Endothelial cell of hepatic sinusoid (primary cell): Measurements from ENCODE around the gene PATJ.

Experiments used
- in situ Hi-C: cut with HindIII; loops from 2 replicates; pipeline ENCODE4 v1.10.0; 2017; ENCODE audit warnings: low sequenced_read_pairs

The PATJ gene

GRCh38 chr1:61975638-61976037 lies 233.4 kb downstream of the PATJ start:
- in situ Hi-C loops = no loop called here

DNA sequence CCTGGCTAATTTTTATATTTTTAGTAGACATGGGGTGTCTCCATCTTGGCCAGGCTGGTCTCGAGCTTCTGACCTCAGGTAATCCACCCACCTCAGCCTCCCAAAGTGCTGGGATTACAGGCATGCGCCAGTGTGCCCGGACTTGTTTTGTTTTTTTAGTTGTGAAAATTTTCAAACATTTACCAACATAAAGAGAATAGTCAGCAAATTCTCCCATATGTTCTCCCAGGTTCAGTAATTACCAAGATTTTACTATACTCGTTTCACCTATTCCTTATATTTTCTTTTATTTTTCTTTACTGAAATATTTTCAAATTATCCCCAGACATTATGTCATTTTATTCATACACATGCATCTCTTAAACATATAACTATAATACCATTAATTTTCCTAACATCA lies 234.3 kb downstream of the PATJ start:
- in situ Hi-C loops = no loop called here

- in situ Hi-C loops = no loop called here
Measured at GRCh38 chr1:61978796-61979195, 236.5 kb downstream of the PATJ start.

- in situ Hi-C loops = no loop called here
Measured at GRCh38 chr1:61979729-61980128, 237.4 kb downstream of the PATJ start.

DNA sequence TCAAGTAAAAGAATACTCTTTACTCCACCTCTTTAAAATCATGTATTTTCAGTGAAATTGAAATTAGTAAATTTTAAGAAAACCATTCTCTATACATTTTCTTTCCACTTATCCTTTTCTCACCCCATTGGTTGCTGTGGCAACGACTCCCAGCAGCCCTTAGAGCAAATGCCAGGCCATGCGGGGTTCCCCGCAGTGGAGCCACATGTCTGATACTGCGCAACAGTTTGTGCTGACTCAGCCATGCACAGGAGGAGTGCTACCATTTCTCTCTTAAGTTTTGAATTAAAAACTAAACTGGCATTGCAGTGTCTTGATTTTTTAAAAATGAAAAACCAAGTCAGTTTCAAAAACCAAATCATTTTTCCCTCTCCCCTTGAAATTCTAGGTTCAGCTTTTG lies 238.3 kb downstream of the PATJ start:
- in situ Hi-C loops = no loop called here

DNA sequence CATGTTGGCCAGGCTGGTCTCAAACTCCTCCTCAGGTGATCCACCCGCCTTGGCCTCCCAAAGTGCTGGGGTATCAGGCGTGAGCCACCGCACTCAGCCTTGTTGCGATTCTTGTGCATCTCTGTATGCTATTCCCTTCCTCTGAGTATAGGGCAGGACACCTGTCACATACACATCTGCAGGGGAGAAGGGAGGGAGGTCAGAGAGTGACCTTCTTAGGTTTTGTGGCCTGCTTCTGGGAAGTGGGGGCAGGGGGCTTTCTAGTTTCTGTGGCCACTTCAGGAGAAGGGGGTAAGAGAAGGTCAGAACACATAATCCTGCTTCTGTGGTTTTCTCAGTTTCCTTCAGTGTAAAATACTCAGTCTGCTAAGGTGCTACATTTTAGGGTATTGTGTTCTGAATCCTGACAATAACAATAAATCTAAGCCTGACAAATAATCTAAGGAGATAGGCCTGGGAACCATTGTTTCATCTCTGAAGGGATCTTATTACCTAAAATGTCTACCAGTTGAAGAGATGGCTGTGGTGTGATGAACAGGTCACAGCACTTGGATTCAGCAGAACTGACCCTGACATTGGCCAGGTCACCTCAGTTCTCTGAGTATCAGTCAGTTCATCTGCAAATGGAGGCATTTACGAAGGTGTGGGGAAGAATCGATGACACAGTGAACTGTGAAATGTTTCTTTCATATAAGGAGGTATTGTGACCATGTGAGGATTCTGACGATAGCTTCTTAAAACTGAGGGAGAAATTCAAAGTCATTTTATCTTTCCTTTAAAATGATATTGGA lies 239.8 kb downstream of the PATJ start:
- in situ Hi-C loops = no loop called here

DNA sequence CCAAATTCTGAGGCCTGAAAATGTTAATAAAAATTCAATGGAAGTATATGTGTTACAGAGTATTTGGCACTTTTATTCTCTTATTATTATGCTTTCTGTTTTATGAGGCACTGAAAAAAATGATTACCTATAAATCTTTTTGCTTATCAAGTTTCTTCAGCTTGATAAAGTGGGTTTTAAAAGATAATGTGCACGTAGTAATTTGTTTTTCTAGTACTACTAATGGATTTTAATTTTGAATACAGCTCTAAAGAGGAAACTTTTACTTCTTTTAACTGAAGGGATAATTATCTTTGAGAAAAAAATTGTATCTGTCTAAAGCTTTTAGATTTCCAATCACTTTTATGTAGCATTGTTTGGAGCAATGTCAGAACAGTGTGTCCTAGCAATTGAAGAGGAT lies 241.0 kb downstream of the PATJ start:
- in situ Hi-C loops = no loop called here

- in situ Hi-C loops = no loop called here
Measured at GRCh38 chr1:61992257-61992656, 250.0 kb downstream of the PATJ start.

DNA sequence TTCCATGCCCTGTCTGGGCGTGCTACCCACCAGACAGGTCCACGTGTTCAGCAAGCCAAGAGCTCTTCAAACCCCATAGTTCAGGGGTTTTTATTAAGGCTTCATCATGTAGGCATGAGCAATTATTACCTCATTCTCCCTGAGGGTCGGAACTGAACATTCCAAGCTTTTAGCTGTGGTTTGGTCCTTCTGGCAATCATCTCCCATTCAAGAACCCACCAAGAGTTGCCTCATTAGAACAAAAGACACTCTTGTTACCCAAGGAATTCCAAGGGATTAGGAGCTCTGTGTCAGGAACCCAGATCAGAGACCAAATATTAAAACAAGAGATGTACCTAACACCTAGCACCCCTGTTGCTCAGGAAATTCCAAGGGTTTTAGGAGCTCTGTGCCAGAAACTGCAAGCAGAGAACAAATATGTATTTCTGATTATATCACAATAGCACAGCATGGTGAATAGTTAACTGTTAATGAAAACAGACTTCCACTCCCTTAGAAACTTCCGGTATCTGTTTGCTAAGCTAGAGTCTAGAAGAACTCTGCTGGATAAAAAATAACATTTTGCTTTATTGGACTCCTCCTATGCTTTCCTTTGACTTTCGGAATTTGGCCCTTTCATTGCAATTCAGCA lies 251.2 kb downstream of the PATJ start:
- in situ Hi-C loops = no loop called here

DNA sequence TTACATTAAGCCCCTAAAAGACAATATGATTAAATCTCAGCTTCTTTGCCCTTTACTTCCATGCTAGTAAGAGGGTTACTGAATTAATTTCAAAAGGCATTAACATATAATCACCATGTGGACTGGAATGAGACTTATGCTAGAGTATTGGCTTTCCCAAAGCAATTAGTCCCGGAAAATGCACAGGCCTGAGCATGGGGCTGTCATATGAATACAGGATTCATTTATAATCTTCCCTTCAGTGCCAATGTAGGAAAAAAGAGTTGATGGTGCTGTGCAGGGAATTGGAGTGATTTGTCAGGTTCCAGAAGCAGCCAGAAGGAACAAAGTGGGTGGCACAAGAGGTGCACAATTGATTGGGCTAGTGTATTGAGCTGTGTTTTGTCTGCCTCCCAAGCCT lies 253.4 kb downstream of the PATJ start:
- in situ Hi-C loops = no loop called here

DNA sequence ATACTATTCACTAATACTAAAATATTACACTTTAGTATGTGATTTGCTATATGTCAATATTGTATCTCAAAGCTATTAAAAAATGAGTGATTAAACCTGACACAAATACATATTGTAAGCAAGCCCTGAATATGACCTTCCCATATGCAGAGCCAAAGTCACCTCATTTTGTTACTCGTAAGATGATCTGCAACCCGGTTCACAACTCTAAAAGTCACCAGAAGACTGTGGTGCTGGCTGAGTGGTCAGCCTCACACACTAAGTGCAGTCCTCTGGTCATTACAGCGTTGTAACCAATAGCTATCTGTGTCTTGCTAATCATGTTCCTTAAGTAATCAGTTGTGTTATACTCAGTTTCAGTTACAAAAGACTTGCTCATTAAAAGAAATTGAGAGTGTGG lies 254.8 kb downstream of the PATJ start:
- in situ Hi-C loops = no loop called here

- in situ Hi-C loops = no loop called here
Measured at GRCh38 chr1:62003777-62004176, 261.5 kb downstream of the PATJ start.

- in situ Hi-C loops = no loop called here
Measured at GRCh38 chr1:62006690-62007089, 264.4 kb downstream of the PATJ start.

- in situ Hi-C loops = no loop called here
Measured at GRCh38 chr1:62011006-62011405, 268.7 kb downstream of the PATJ start.

- in situ Hi-C loops = no loop called here
Measured at GRCh38 chr1:62012095-62012494, 269.8 kb downstream of the PATJ start.

DNA sequence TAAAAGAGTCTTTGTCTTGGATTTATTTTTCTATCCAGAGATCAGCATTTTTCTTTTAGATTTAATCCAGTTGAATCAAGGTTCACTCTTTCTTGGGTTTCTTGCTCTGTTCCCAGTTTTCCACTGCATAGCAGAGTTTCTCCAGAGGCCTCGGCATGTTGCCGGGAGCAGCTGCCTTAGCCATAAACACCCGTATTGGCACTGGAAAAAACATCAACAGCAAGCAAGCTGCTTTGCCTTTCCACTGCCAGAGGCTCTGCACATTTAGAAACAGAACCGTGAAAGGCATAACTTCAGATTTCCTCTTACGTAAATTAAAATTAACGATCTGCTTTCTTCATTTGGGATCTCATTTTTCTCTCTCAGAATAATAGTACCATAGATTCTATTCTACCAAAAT lies 270.6 kb downstream of the PATJ start:
- in situ Hi-C loops = no loop called here

GRCh38 chr1:62013264-62013663 lies 271.0 kb downstream of the PATJ start:
- in situ Hi-C loops = no loop called here

GRCh38 chr1:62022382-62022983 lies 280.2 kb downstream of the PATJ start:
- in situ Hi-C loops = no loop called here

DNA sequence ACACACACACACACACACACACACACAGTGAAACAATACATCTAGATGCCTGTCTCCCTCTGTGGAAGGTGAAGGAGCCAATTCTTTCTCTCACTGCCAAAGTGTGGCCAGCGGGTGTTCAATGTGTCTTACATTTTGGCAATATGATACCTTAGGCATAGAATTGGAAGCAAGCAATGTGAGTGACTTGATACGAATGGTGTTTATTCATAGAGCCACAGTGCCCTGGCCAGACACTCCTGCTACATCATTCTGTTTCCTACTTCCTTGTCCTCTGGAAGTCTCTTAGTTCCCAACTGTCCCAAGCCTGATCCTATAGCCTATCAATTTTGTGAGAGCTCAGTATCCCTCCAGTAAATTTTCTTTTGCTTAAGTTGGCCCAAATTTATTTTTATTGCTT lies 282.4 kb downstream of the PATJ start:
- in situ Hi-C loops = no loop called here

GRCh38 chr1:62025154-62025553 lies 282.9 kb downstream of the PATJ start:
- in situ Hi-C loops = no loop called here

DNA sequence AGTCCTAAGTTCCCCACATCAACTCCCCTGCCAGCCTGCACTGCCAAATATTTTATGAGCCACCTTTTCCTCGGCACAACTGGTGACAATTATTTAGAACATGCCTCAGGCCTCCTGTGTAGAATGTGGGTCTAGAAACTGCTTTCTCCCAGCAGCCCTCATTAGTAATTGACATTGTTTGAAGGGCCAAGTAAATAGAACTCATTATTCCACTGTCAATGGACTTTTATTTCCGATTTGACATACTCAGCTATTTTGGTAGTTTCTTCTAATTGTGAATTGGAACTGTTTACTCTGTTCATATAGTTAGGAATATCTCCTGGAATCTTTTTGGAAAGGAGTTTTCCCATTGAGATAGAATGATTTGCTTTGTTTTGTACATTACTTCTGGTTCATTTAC lies 283.6 kb downstream of the PATJ start:
- in situ Hi-C loops = no loop called here

- in situ Hi-C loops = no loop called here
Measured at GRCh38 chr1:62029704-62030103, 287.4 kb downstream of the PATJ start.
